Tracheal epithelial cell (primary cell): ENCODE measurements around the gene CABP2. TPM values are rescaled to one million over a fixed set of nuclear protein-coding genes. Genes with fewer than 3 reads are reported as not detected.

Experiments used
- total RNA-seq: library from RNA; depleted of rRNA; stranded (reverse); fragments of >200 nt; gene quantifications from 2 replicates; pipeline ENCODE4 v1.2.1, GENCODE V29; 2014

CABP2 gene
- total RNA-seq: not detected in 2 replicates

DNA sequence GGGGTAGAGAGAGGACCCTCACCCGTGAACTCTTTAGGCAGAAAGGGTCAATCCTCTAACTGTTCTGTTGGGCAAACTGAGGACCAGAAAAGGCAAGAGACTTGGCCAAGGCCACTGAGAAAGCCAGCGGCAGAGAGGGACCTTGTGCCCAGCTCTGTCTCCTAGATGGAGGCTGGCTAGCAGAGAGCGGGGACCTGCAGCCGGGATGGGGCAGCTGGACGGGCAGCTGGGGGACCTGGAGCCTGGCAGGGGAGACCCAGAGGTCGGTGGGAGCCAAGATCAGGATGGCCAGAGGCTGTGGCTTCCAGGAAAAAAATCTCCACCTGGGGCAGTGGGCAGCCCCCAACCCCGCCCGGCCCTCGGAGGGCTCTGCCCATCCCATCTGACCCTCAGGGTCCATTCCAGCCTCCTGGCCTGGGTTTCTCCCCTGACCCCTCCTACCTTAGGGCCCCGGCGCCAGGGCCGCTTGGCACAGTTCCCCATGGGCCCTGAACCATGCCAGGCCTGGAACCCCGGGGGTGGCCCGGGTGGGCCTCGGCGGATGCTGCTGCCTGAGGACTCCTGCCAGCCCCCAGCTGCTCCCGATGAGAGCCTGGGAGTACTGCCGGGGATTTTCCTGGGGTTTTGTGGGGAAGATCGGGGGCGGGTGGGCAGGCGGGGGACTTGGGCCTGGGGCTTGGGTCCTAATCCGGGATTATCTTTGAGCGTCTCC lies at the start of gene CABP2:
CABP2 (minus strand) TSS at position 603 of the 712 bp plus-strand sequence; CDS start at position 483, 120 bp downstream.

DNA sequence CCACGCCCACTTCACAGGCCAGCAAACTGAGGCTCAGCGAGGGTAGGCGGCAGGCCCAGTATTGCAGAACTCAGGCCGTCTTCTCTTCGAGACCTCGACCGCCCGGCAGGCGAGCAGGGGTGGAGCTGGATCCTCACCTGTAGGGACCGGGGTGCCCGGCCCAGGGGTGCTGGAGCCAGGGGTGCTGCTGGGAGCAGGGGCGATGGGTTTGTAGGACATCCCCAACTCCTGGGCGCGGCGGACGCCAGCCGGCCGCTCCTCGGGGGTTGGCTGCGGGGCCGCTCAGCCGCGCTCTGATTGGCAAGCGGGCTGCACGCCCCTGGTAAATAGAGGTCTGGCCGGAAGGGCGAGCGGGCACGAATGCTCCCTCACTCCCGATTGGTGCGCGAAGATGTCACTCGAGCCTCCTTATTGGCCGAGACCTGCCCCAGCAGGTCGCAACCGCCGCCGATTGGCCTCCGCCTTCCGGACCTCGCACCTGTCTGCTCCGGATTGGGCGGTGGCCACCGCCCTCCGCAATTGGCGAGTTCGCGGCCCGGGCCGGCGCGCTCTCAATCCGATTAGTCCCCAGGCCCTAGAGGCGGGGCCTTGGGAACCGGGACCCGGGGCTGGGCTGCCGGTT lies 15.3 kb downstream of the CABP2 start, which contains the start of gene CDK2AP2:
CDK2AP2 (minus strand) TSS at position 299 of the 622 bp plus-strand sequence; CDS start at position 219, 80 bp downstream.

DNA sequence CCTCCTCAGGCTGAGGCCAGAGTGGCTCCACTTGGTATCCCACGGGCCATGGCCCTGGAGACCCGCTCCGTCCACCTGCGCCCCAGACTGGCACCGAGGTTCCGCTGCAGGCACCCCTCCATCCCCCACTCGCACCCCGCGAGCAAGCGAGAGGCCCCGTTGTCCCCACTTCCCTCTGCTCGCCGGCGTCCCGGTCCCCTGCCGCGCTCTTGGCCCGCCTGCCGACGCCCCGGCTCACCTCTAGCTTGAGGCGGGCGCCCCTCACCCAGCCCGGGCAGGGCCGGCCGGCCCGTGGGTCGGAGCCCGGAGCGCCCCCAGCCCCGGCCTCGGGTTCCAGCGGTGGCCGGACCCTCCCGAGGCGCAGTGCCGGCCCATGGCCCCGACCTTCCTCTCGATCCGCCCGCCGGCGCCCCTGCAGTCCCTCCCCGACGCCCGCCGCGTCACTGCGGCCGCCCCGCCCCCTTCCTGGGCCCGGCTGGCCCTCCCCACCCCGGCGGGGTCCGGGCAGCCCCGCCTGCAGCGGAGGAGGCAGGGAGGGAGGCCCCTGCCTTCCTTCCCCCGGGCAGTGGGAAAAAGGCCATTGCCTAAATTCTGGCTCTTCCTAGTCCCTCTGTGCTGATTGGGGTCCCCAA lies 18.2 kb downstream of the CABP2 start, which contains the start of gene PITPNM1:
PITPNM1 (minus strand) TSS at position 414 of the 632 bp plus-strand sequence. CDS start 1,183 bp downstream, outside the sequence.

DNA sequence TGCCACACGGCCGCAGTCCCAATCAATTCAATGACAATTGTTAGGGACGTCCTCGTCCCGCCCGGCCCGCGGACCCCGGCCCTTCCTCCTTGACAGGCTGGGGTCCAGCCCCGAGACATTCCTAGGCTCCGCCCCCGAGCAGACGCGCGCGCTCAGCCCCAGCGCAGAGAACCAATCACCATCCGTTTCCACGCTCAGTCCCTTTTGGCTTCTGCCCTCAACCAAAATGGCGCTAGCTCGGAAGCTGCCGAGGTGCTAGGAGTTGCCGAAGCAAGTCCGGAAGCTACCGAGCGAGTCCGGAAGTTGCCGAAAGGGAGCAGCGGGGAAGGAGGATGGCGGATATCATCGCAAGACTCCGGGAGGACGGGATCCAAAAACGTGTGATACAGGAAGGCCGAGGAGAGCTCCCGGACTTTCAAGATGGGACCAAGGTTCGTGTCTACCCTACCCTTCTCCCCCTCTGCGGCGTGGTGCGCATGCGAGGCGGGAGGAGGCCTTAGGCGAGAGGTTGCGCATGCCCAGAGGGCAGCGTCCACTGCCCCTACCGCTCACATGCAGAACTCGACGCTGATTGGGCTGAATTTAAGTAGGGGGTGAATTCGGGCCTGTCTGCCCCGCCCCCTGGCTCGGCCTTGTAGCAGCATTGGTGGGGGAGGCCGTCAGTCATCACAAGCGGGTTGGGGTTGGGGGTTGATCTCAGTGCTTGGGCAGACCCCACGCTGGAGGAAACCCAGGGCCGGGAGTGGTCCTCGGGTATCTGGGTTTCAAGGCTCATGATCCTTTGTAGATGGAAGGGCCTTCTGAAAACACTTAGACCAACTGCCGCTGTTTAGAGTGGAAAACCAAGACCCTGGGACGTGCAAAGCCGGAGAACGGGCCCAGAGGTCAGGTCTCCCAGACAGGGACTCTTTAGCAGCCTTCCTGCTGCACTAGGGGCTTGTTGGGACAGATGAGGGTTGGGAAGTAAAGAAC lies 40.1 kb downstream of the CABP2 start, which contains the start of gene AIP:
AIP (plus strand) TSS at position 200 of the 972 bp plus-strand sequence; CDS start at position 333, 133 bp downstream.

Other genes starting within 250 kb of the CABP2 start
- gene ANKRD13D, start 234.1 kb downstream of the CABP2 start, total RNA-seq: 36.9 and 39.9 TPM in 2 replicates
- 36.6 and 69.7 TPM in 2 replicates for gene SSH3, start 219.9 kb downstream of the CABP2 start, total RNA-seq
- 60.0 and 71.2 TPM in 2 replicates for gene POLD4, start 169.9 kb downstream of the CABP2 start, total RNA-seq
- gene CLCF1, start 149.8 kb downstream of the CABP2 start, total RNA-seq: 3.0 and 8.9 TPM in 2 replicates
- gene RAD9A, start 131.5 kb downstream of the CABP2 start, total RNA-seq: 8.7 TPM in 2 replicates
- gene PPP1CA, start 121.6 kb downstream of the CABP2 start, total RNA-seq: 206 and 244 TPM in 2 replicates
- gene TBC1D10C, start 119.4 kb downstream of the CABP2 start, total RNA-seq: not detected in 2 replicates
- 0.24 TPM in 1 of 2 replicates, not detected in the other for gene CARNS1, start 107.8 kb downstream of the CABP2 start, total RNA-seq
- gene RPS6KB2, start 95.0 kb downstream of the CABP2 start, total RNA-seq: 43.9 and 55.4 TPM in 2 replicates
- 0.24 TPM in 1 of 2 replicates, not detected in the other for gene PTPRCAP, start 85.8 kb downstream of the CABP2 start, total RNA-seq
- gene CORO1B, start 80.0 kb downstream of the CABP2 start, total RNA-seq: 140 and 158 TPM in 2 replicates
- gene GPR152, start 70.7 kb downstream of the CABP2 start, total RNA-seq: not detected in 2 replicates
- gene CABP4, start 68.1 kb downstream of the CABP2 start, total RNA-seq: under 0.01 TPM in 1 of 2 replicates, not detected in the other
- 20.9 and 37.6 TPM in 2 replicates for gene TMEM134, start 54.2 kb downstream of the CABP2 start, total RNA-seq
- gene AIP, start 40.4 kb downstream of the CABP2 start, total RNA-seq: 76.7 and 89.2 TPM in 2 replicates
- 29.2 and 33.3 TPM in 2 replicates for gene PITPNM1, start 18.1 kb downstream of the CABP2 start, total RNA-seq
- gene CDK2AP2, start 15.3 kb downstream of the CABP2 start, total RNA-seq: 17.1 and 18.5 TPM in 2 replicates
- 3,881 and 7,825 TPM in 2 replicates for gene GSTP1, start 60.4 kb upstream of the CABP2 start, total RNA-seq
- gene NDUFV1, start 83.5 kb upstream of the CABP2 start, total RNA-seq: 162 and 236 TPM in 2 replicates
- gene NUDT8, start 106.5 kb upstream of the CABP2 start, total RNA-seq: 10.6 and 14.7 TPM in 2 replicates
- not detected in 2 replicates for gene TBX10, start 116.3 kb upstream of the CABP2 start, total RNA-seq
- gene ACY3, start 127.3 kb upstream of the CABP2 start, total RNA-seq: not detected in 2 replicates
- 25.1 and 57.3 TPM in 2 replicates for gene ALDH3B2, start 151.2 kb upstream of the CABP2 start, total RNA-seq